ENCODE data around the gene SP2. TPM values are rescaled to one million over a fixed set of nuclear protein-coding genes. Genes with fewer than 3 reads are reported as not detected.
"Not testable (repeated sequence)": the region's sequence is repeated elsewhere in the genome, so short reads cannot be mapped to it uniquely, and the experiment has no call there.

SP2 gene
- total RNA-seq, 6 donors from 2014 or later: 7.6 to 19.4 (median 13.1) TPM

- Histone ChIP-seq H3K4me1 (peaks cover 0 to 7% (median 6%) of the 10 kb centered on the region in 4 donors), H3K36me3 (peaks cover 2 to 35% (median 16%) of the 10 kb centered on the region in 4 donors), H3K27ac (no peak overlapping the region), H3K27me3 (no peaks in the 10 kb centered on the region), H3K9me3 (no peaks in the 10 kb centered on the region), H3K4me3 (no peak overlapping the region)
- no peak for DNase-seq
- no peak for TF ChIP-seq EP300 (IDR thresholded peaks at IDR 0.05)
- no peak for TF ChIP-seq CTCF (IDR thresholded peaks at IDR 0.05)
- no peak for TF ChIP-seq POLR2AphosphoS5 (IDR thresholded peaks at IDR 0.05)
- no peak for TF ChIP-seq POLR2A (IDR thresholded peaks at IDR 0.05)
- no peak for ATAC-seq (ENCODE audit: low FRiP score in 2 of 2)
- 81 to 82% methylated on average over 2 of the region's 2 CpGs for WGBS, 2 donors
Observed at GRCh38 chr17:47917581-47917980, 21.5 kb downstream of the SP2 start.

- no peak overlapping the region for H3K27ac ChIP-seq
- H3K4me3 ChIP-seq: no peak overlapping the region
- TF ChIP-seq POLR2A (IDR thresholded peaks at IDR 0.05) (no peak), EP300 (IDR thresholded peaks at IDR 0.05) (no peak), POLR2AphosphoS5 (IDR thresholded peaks at IDR 0.05) (no peak), CTCF (IDR thresholded peaks at IDR 0.05) (no peak)
- peaks cover 2 to 40% (median 18%) of the 10 kb centered on the region in 4 donors for H3K36me3 ChIP-seq
- no peak for DNase-seq
- H3K27me3 ChIP-seq: no peaks in the 10 kb centered on the region
- no peaks in the 10 kb centered on the region for H3K9me3 ChIP-seq
- WGBS, 2 donors: 5 to 18% methylated on average over 2 of the region's 2 CpGs
- ATAC-seq (ENCODE audit: low FRiP score in 2 of 2): no peak
- H3K4me1 ChIP-seq: peaks cover 0 to 7% (median 6%) of the 10 kb centered on the region in 4 donors
Observed at GRCh38 chr17:47918006-47918405, 22.0 kb downstream of the SP2 start.

GRCh38 chr17:47918991-47919390, 23.0 kb downstream of the SP2 start:
- DNase-seq (no peak), ATAC-seq (ENCODE audit: low FRiP score in 2 of 2) (no peak)
- no peak overlapping the region for H3K27ac ChIP-seq
- no peaks in the 10 kb centered on the region for H3K27me3 ChIP-seq
- no peak overlapping the region for H3K4me3 ChIP-seq
- peaks cover 0 to 7% (median 6%) of the 10 kb centered on the region in 4 donors for H3K4me1 ChIP-seq
- TF ChIP-seq EP300 (IDR thresholded peaks at IDR 0.05) (no peak), CTCF (IDR thresholded peaks at IDR 0.05) (no peak), POLR2AphosphoS5 (IDR thresholded peaks at IDR 0.05) (no peak), POLR2A (IDR thresholded peaks at IDR 0.05) (no peak)
- WGBS, 2 donors: 94 to 98% methylated on average over 2 of the region's 2 CpGs
- peaks cover 2 to 50% (median 28%) of the 10 kb centered on the region in 4 donors for H3K36me3 ChIP-seq
- no peaks in the 10 kb centered on the region for H3K9me3 ChIP-seq

GRCh38 chr17:47919889-47920288, 23.9 kb downstream of the SP2 start:
- not testable (repeated sequence) for H3K4me3 ChIP-seq
- H3K36me3 ChIP-seq: peaks cover 2 to 59% (median 34%) of the 10 kb centered on the region in 4 donors
- 93 to 94% methylated on average over 14 of the region's 14 CpGs for WGBS, 2 donors

GRCh38 chr17:47924785-47925677, 29.0 kb downstream of the SP2 start:
- H3K27ac ChIP-seq: no peak overlapping the region
- peak in 1 of 2 donors; percentile 78 for DNase-seq
- H3K9me3 ChIP-seq: no peaks in the 10 kb centered on the region
- 88 to 91% methylated on average over 19 to 23 of the region's 23 CpGs for WGBS, 2 donors
- no peaks in the 10 kb centered on the region for H3K4me1 ChIP-seq
- H3K27me3 ChIP-seq: no peaks in the 10 kb centered on the region
- TF ChIP-seq POLR2AphosphoS5 (IDR thresholded peaks at IDR 0.05) (no peak), POLR2A (IDR thresholded peaks at IDR 0.05) (no peak), EP300 (IDR thresholded peaks at IDR 0.05) (no peak), CTCF (IDR thresholded peaks at IDR 0.05) (no peak)
- ATAC-seq (ENCODE audit: low FRiP score in 2 of 2): peak in 1 of 2 donors; percentile 25
- peaks cover 2 to 81% (median 64%) of the 10 kb centered on the region in 4 donors for H3K36me3 ChIP-seq
- no peak overlapping the region for H3K4me3 ChIP-seq

More at GRCh38 chr17:47919889-47920288, 23.9 kb downstream of the SP2 start:
- not testable (repeated sequence) for H3K9me3 ChIP-seq; H3K27me3 ChIP-seq; H3K27ac ChIP-seq; H3K4me1 ChIP-seq; ATAC-seq (ENCODE audit: low FRiP score in 2 of 2); DNase-seq

Data from upper lobe of left lung (tissue), 6 donors.